Epithelial cell of proximal tubule (primary cell): ENCODE measurements around the gene MYZAP. TPM values are rescaled to one million over a fixed set of nuclear protein-coding genes. Genes with fewer than 3 reads are reported as not detected.

Experiments used
- DNase-seq: peaks from one replicate; pipeline ENCODE4 v3.0.0-alpha.2; 2011; ENCODE audit warnings: low read depth
- H3K4me3 ChIP-seq: 2 replicates; pipeline ENCODE4 v1.5.1; 2011; ENCODE audit warnings: low read depth, mild to moderate bottlenecking, low read length
- CTCF ChIP-seq: conservative IDR thresholded peaks from 2 replicates; pipeline ENCODE4 v1.5.1; 2012; ENCODE audit warnings: low read depth, mild to moderate bottlenecking, low read length
- total RNA-seq: library from RNA; depleted of rRNA; stranded (reverse); fragments of >200 nt; gene quantifications from 2 replicates; pipeline ENCODE4 v1.2.3, GENCODE V29; 2015

MYZAP gene
- total RNA-seq, 1 donor from 2014 or later = 0.06 TPM

GRCh38 chr15:57676585-57676984, 84.9 kb downstream of the MYZAP start:
- no peak overlapping the region for H3K4me3 ChIP-seq
- no peak for DNase-seq
- TF ChIP-seq CTCF = no peak

GRCh38 chr15:57677204-57677603, 85.5 kb downstream of the MYZAP start:
- no peak for TF ChIP-seq CTCF
- H3K4me3 ChIP-seq = no peak overlapping the region
- no peak for DNase-seq

- TF ChIP-seq CTCF = no peak
- DNase-seq = peak; percentile 25
- no peak overlapping the region for H3K4me3 ChIP-seq
Observed at GRCh38 chr15:57680021-57680420, 88.3 kb downstream of the MYZAP start.

GRCh38 chr15:57681011-57681410, 89.3 kb downstream of the MYZAP start:
- H3K4me3 ChIP-seq = no peak overlapping the region
- DNase-seq = no peak
- no peak for TF ChIP-seq CTCF

- DNase-seq = no peak
- H3K4me3 ChIP-seq = no peak overlapping the region
- no peak for TF ChIP-seq CTCF
Observed at GRCh38 chr15:57683481-57683880, 91.8 kb downstream of the MYZAP start.

- TF ChIP-seq CTCF = no peak
Observed at GRCh38 chr15:57684491-57685151, 92.9 kb downstream of the MYZAP start.

GRCh38 chr15:57685306-57686095, 93.8 kb downstream of the MYZAP start:
- TF ChIP-seq CTCF = no peak
- H3K4me3 ChIP-seq = no peak overlapping the region
- no peak for DNase-seq

More at GRCh38 chr15:57684491-57685151, 92.9 kb downstream of the MYZAP start:
- no peak for DNase-seq
- no peak overlapping the region for H3K4me3 ChIP-seq
